ENCODE data around the gene CNKSR3.

GRCh38 chr6:154494592-154495311 lies 15.7 kb downstream of the CNKSR3 start:
- TF ChIP-seq POLR2AphosphoS5 (IDR thresholded peaks at IDR 0.05; ENCODE audit: borderline replicate concordance, low read depth, low read length) (no peak), EZH2 (IDR thresholded peaks at IDR 0.05) (no peak), FOXP2 (optimal IDR thresholded peaks at IDR 0.05; ENCODE audit: control extremely low read depth, extremely low read length, insufficient read depth) (no peak)
